Kidney (tissue), 14 donors: ENCODE results near the gene GALNT9. TPM values are rescaled to one million over a fixed set of nuclear protein-coding genes. Genes with fewer than 3 reads are reported as not detected.
A peak's percentile ranks its signal among the peaks of the same experiment; 100 is the strongest.

ENCODE experiments used
- DNase-seq, 5 donors: peaks; one replicate each; pipeline ENCODE4 v3.0.0-alpha.2; 2013 to 2020
- FAIRE-seq: peaks from 2 replicates; lab custom pipeline; 2012; peaks lifted over from hg19 to GRCh38; lab: Jason Lieb, UNC
- H3K27ac ChIP-seq, 2 donors: one replicate each; pipeline ENCODE4 v1.7.0; 2013; ENCODE audit warnings: low read depth in 2 of 2, low read length in 2 of 2, inconsistent platforms in 1 of 2
- H3K27me3 ChIP-seq: one replicate; pipeline ENCODE4 v1.7.1; 2013; ENCODE audit warnings: low read length, inconsistent platforms; ENCODE audit not compliant: control insufficient read depth, insufficient read depth
- H3K36me3 ChIP-seq, 3 donors: one replicate each; pipeline versions ENCODE4 v1.7.0 to v1.7.1; 2013; ENCODE audit warnings: low read length in 3 of 3, control low read depth in 1 of 3, inconsistent platforms in 1 of 3; ENCODE audit not compliant: insufficient read depth in 3 of 3, control insufficient read depth in 2 of 3
- H3K4me1 ChIP-seq, 3 donors: one replicate each; pipeline versions ENCODE4 v1.7.0 to v1.7.1; 2013; ENCODE audit warnings: low read length in 3 of 3, inconsistent platforms in 1 of 3, low read depth in 1 of 3; ENCODE audit not compliant: control insufficient read depth in 2 of 3, insufficient read depth in 2 of 3
- H3K4me3 ChIP-seq, 3 donors: one replicate each; pipeline versions ENCODE4 v1.7.0 to v1.8.1; 2013; ENCODE audit warnings: low read length in 3 of 3, control low read depth in 1 of 3, inconsistent platforms in 1 of 3
- H3K9ac ChIP-seq, 3 donors: one replicate each; pipeline versions ENCODE4 v1.7.0 to v1.7.1; 2013; ENCODE audit warnings: low read length in 3 of 3, control low read depth in 1 of 3, inconsistent platforms in 1 of 3
- H3K9me3 ChIP-seq, 3 donors: one replicate each; pipeline versions ENCODE4 v1.7.0 to v1.7.1; 2013; ENCODE audit warnings: low read length in 3 of 3, control low read depth in 1 of 3, inconsistent platforms in 1 of 3; ENCODE audit not compliant: control insufficient read depth in 2 of 3, insufficient read depth in 1 of 3
- intact Hi-C: fragments of 100-400 bp; cut with DNase I; formaldehyde crosslinking; loops from one replicate; pipeline ENCODE4 v1.11.1; 2022
- polyA plus RNA-seq: library from polyadenylated mRNA; stranded (reverse); fragments of 350-450 nt; fragmentation: Illumina TruSeq; extraction: RNeasy Lipid Tissue Mini Kit (QIAGEN cat#74804); gene quantifications from one replicate; pipeline ENCODE4 v1.2.3, GENCODE V29; 2014; ENCODE audit warnings: low read depth, low replicate concordance; ENCODE audit not compliant: insufficient read depth
- total RNA-seq: library from RNA; stranded (reverse); fragmentation: NEBNext Ultra II Directional; extraction: Animal tissue kit (Norgen Biotek cat#: 25700); gene quantifications from one replicate; pipeline ENCODE4 v1.2.1, GENCODE V29; 2021
- TF ChIP-seq, protein P1 (sequence below): IDR thresholded peaks from 3 replicates; pipeline ENCODE4 v1.5.1; 2012; ENCODE audit warnings: mild to moderate bottlenecking, moderate library complexity, borderline replicate concordance; ENCODE audit not compliant: insufficient read depth; ENCODE audit errors: extremely low read depth
- donor health status: control.
- donor health status: control.
- donor health status: control.
- donor health status: control.
- donor health status: control.
- donor health status: DM: yes; HTN: yes; CAD: no.
- donor health status: Normal renal cell carcinoma (clear cell type).

Gene GALNT9
- total and polyA plus RNA-seq, 2 donors from 2014 or later, result 4.8 to 20.7 TPM

DNA sequence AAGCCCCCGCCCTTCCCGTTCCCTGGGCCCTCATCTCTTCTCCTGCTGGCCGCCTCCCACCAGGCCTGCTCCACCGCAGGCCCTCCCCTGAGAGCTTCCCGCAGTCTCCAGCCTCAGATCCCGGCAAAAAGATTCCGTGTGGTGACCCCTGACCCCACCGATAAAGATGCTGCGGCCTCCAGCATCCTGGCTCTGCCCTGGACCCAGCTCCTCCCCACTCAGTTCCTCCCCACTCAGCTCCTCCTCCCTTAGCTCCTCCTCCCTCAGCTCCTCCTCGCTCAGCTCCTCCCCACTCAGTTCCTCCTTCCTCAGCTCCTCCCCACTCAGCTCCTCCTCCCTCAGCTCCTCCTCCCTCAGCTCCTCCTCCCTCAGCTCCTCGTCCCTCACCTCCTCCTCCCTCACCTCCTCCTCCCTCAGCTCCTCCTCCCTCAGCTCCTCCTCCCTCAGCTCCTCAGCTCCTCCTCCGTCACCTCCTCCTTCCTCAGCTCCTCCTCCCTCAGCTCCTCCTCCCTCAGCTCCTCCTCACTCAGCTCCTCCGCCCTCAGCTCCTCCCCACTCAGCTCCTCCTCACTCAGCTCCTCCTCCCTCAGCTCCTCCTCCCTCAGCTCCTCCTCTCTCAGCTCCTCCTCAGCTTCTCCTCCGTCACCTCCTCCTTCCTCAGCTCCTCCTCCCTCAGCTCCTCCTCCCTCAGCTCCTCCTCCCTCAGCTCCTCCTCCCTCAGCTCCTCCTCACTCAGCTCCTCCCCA lies 168.2 kb downstream of the GALNT9 start:
- H3K4me1 ChIP-seq, result peaks cover 0 to 6% (median 5%) of the 10 kb centered on the region in 3 donors
- H3K9me3 ChIP-seq, result peaks cover 0 to 16% (median 0%) of the 10 kb centered on the region in 3 donors
- H3K9ac ChIP-seq, result no peak overlapping the region
- peaks cover 5% of the 10 kb centered on the region for H3K27me3 ChIP-seq
- no peak overlapping the region for H3K27ac ChIP-seq
- no peak for FAIRE-seq
- H3K36me3 ChIP-seq, result peaks cover 11 to 21% (median 16%) of the 10 kb centered on the region in 3 donors
- intact Hi-C loops, result no loop called here
- peak in 1 of 5 donors; percentile 79 for DNase-seq
- TF ChIP-seq, protein P1, sequence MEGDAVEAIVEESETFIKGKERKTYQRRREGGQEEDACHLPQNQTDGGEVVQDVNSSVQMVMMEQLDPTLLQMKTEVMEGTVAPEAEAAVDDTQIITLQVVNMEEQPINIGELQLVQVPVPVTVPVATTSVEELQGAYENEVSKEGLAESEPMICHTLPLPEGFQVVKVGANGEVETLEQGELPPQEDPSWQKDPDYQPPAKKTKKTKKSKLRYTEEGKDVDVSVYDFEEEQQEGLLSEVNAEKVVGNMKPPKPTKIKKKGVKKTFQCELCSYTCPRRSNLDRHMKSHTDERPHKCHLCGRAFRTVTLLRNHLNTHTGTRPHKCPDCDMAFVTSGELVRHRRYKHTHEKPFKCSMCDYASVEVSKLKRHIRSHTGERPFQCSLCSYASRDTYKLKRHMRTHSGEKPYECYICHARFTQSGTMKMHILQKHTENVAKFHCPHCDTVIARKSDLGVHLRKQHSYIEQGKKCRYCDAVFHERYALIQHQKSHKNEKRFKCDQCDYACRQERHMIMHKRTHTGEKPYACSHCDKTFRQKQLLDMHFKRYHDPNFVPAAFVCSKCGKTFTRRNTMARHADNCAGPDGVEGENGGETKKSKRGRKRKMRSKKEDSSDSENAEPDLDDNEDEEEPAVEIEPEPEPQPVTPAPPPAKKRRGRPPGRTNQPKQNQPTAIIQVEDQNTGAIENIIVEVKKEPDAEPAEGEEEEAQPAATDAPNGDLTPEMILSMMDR, result no peak
- H3K4me3 ChIP-seq, result no peak overlapping the region

GRCh38 chr12:132160601-132161035 lies 168.8 kb downstream of the GALNT9 start:
- intact Hi-C loops, result no loop called here
- Histone ChIP-seq H3K27me3 (peaks cover 7% of the 10 kb centered on the region), H3K4me3 (no peak overlapping the region), H3K4me1 (peaks cover 0 to 6% (median 5%) of the 10 kb centered on the region in 3 donors), H3K36me3 (peaks cover 13 to 27% (median 21%) of the 10 kb centered on the region in 3 donors), H3K9me3 (peaks cover 0 to 16% (median 0%) of the 10 kb centered on the region in 3 donors), H3K9ac (no peak overlapping the region), H3K27ac (no peak overlapping the region)
- DNase-seq (peak in 2 of 5 donors; percentile 53 to 70), FAIRE-seq (no peak)
- TF ChIP-seq, protein P1, result no peak

DNA sequence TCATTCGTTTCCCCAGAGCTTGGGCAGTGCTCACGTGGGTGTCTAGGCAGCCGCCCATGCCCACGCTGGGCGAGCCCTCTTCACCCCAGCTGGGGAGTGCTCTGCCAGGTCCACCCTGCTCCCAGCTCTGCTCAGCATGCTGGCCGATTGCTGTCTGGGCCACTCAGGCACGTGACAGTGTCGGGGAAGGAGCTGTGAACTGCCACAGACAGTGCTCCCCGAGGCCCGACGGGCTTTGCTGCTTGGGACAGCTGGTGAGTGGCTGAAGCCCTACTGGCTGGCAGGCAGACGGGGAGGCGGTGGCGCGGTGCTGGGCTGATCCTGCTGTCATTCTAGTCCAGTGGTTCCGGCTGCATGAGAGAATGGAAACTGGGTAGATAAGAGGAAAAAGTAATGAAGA lies 169.4 kb downstream of the GALNT9 start:
- Histone ChIP-seq H3K27me3 (peaks cover 9% of the 10 kb centered on the region), H3K4me3 (no peak overlapping the region), H3K27ac (no peak overlapping the region), H3K36me3 (peaks cover 13 to 28% (median 21%) of the 10 kb centered on the region in 3 donors), H3K9ac (no peak overlapping the region), H3K4me1 (peaks cover 0 to 6% (median 5%) of the 10 kb centered on the region in 3 donors), H3K9me3 (peaks cover 0 to 16% (median 0%) of the 10 kb centered on the region in 3 donors)
- DNase-seq (peak in 2 of 5 donors; percentile 26 to 71), FAIRE-seq (no peak)
- TF ChIP-seq, protein P1, result no peak
- intact Hi-C loops, result no loop called here
